ENCODE results near the gene MBOAT1. TPM values are rescaled to one million over a fixed set of nuclear protein-coding genes. Genes with fewer than 3 reads are reported as not detected.

MBOAT1 gene
- total RNA-seq, 1 donor from 2014 or later, result 83.3 TPM

DNA sequence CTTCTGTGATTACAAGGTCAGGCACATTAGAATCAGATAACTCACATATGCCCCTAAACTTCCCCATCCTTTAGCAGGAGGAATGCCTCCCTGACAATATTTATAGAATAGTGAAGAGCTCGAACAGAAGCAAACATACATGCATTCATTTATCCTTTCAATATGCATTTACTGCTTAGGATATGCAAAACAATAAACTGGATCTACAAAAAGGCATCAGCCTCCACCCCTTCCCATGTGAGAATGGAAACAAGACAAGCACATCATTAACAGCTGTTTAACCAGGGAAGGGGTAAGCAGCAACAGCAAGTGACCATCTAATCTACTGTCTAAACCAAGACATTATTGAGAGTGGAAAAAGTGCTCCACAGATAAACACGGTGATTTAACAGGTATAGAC lies 107.6 kb downstream of the MBOAT1 start:
- Mint-ChIP-seq H3K9me3 (no peaks in the 10 kb centered on the region), H3K4me3 (no peak overlapping the region), H3K4me1 (ENCODE audit: unreplicated experiment) (peaks cover 15% of the 10 kb centered on the region), H3K36me3 (peaks cover 43% of the 10 kb centered on the region), H3K27ac (no peak overlapping the region), H3K27me3 (no peaks in the 10 kb centered on the region)
- DNase-seq (ENCODE audit: extremely low spot score, unreplicated experiment), result no peak
- TF ChIP-seq, protein P1, sequence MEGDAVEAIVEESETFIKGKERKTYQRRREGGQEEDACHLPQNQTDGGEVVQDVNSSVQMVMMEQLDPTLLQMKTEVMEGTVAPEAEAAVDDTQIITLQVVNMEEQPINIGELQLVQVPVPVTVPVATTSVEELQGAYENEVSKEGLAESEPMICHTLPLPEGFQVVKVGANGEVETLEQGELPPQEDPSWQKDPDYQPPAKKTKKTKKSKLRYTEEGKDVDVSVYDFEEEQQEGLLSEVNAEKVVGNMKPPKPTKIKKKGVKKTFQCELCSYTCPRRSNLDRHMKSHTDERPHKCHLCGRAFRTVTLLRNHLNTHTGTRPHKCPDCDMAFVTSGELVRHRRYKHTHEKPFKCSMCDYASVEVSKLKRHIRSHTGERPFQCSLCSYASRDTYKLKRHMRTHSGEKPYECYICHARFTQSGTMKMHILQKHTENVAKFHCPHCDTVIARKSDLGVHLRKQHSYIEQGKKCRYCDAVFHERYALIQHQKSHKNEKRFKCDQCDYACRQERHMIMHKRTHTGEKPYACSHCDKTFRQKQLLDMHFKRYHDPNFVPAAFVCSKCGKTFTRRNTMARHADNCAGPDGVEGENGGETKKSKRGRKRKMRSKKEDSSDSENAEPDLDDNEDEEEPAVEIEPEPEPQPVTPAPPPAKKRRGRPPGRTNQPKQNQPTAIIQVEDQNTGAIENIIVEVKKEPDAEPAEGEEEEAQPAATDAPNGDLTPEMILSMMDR (conservative IDR thresholded peaks at IDR 0.05), result no peak

DNA sequence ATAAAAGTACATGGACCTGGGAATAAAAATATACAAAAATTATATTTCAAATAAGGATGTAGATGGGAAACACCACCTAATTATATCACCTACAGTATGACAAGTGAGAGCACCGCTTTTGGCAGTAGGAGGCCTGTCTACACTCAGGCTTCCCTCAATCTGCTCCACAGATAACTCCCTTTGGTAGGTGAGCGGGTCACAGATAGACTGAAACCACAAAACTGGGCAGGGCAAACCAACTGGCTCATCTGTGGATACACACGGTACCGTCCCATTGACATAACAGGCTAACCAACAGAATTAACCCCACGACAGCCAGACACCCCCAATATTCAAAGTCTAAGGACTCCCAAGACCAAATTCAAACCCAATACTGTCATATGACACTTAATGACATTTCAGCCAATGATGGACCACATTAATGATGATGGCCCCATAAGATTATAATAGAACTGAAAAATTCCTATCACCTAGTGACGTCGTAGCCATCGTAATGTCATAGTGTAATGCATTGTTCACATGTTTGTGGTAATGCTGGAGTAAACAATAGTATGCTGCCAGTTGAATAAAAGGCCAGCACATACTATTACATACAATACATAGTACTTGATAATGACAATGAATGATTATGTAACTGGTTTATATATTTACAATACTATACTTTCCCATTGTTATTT lies 109.7 kb downstream of the MBOAT1 start:
- Mint-ChIP-seq H3K4me3 (no peak overlapping the region), H3K4me1 (ENCODE audit: unreplicated experiment) (peaks cover 22% of the 10 kb centered on the region), H3K9me3 (no peaks in the 10 kb centered on the region), H3K27ac (no peak overlapping the region), H3K36me3 (peaks cover 26% of the 10 kb centered on the region), H3K27me3 (no peaks in the 10 kb centered on the region)
- DNase-seq (ENCODE audit: extremely low spot score, unreplicated experiment), result no peak
- TF ChIP-seq, protein P1 (conservative IDR thresholded peaks at IDR 0.05), result no peak

DNA sequence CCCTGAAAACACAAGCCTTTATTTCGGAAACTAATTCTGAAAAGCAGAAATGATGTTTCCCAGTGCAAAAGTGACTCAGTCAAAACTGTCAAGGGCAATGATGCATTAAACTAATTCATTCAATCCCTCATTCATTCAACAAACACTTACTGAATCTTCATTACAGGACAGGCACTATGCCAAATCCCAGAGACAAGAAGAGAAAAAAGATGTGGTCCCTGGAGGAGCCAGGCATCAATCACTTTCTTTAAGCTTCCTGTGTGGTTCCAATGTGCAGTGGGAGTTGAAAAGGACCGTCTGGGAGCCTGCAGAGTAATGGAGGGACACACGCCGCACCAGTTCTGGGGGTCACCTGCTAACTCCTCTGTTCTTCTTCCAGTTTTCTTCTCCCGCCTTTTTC lies 113.1 kb downstream of the MBOAT1 start:
- TF ChIP-seq, protein P1 (conservative IDR thresholded peaks at IDR 0.05), result no peak
- DNase-seq (ENCODE audit: extremely low spot score, unreplicated experiment), result no peak
- Mint-ChIP-seq H3K4me1 (ENCODE audit: unreplicated experiment) (peaks cover 23% of the 10 kb centered on the region), H3K4me3 (no peak overlapping the region), H3K27ac (no peak overlapping the region), H3K36me3 (peaks cover 13% of the 10 kb centered on the region), H3K27me3 (no peaks in the 10 kb centered on the region), H3K9me3 (no peaks in the 10 kb centered on the region)

DNA sequence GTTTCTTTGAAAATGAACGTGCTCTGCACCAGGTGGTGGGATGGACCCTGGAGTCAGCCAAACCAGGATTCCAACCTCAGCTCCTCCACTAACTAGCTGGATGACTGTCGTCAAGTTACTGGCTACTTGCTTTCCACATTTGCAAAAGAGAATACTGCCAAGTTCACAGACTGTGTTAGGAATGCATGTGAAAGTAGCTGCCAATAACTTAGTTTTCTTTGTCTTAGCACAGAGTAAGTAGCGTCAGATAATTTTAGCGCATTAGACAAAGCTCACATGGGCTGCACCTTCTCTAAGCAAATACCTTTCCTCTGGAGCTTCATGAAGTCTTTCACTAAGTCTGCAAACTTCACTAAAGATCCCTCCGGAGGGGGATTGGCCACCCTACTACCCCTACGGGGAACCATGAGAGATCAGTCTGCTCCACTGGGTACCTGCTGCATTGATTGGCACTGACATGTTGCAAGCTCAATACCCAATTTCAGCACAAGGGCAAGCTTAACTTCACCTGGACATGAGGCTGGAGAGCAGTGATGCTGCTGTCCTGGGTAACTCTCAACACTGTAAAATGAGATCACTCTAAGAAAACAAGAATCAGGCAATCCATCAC lies 113.9 kb downstream of the MBOAT1 start:
- peaks cover 10% of the 10 kb centered on the region for H3K36me3 Mint-ChIP-seq
- H3K27me3 Mint-ChIP-seq, result no peaks in the 10 kb centered on the region
- no peak overlapping the region for H3K27ac Mint-ChIP-seq
- TF ChIP-seq, protein P1 (conservative IDR thresholded peaks at IDR 0.05), result no peak
- H3K9me3 Mint-ChIP-seq, result no peaks in the 10 kb centered on the region
- H3K4me1 Mint-ChIP-seq (ENCODE audit: unreplicated experiment), result peaks cover 23% of the 10 kb centered on the region
- H3K4me3 Mint-ChIP-seq, result no peak overlapping the region
- DNase-seq (ENCODE audit: extremely low spot score, unreplicated experiment), result no peak

DNA sequence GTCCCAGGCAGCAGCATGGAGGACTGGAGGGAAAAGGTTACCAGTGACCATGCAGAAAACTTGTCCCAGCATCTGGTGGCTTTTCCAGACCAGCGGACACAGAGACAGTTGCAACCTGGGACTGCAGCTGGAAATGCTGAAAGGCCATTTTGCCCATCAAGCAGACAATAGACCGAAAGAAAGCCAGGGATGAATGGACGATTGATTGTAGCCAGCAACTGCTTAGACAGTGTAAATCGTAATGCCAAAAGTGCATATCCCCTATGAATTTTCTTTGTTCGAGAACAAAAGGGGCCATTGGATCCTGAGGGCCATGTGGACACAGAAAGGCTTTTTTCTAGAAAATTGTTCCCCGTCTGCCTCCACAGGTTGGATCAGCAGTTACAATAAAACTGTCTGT lies 115.7 kb downstream of the MBOAT1 start:
- Mint-ChIP-seq H3K27me3 (no peaks in the 10 kb centered on the region), H3K4me3 (no peak overlapping the region), H3K27ac (no peak overlapping the region), H3K36me3 (no peaks in the 10 kb centered on the region), H3K9me3 (no peaks in the 10 kb centered on the region), H3K4me1 (ENCODE audit: unreplicated experiment) (peaks cover 30% of the 10 kb centered on the region)
- TF ChIP-seq, protein P1 (conservative IDR thresholded peaks at IDR 0.05), result no peak
- DNase-seq (ENCODE audit: extremely low spot score, unreplicated experiment), result no peak
